Measurements from ENCODE around the gene ZNF558. TPM values are rescaled to one million over a fixed set of nuclear protein-coding genes. Genes with fewer than 3 reads are reported as not detected.
"Not testable (repeated sequence)": the region's sequence is repeated elsewhere in the genome, so short reads cannot be mapped to it uniquely, and the experiment has no call there.

ZNF558 gene
- polyA plus RNA-seq, 1 experiment: 16.9 TPM

- Histone ChIP-seq H3K36me3 (ENCODE audit: control insufficient read depth, insufficient read depth, low read length) (peaks cover 14% of the 10 kb centered on the region), H3K4me3 (ENCODE audit: low read depth, low read length) (no peak overlapping the region)
Measured at GRCh38 chr19:8814176-8814575, 17.9 kb downstream of the ZNF558 start.

GRCh38 chr19:8811315-8812172, 20.6 kb downstream of the ZNF558 start:
- H3K4me3 ChIP-seq (ENCODE audit: low read depth, low read length): no peak overlapping the region
- no peaks in the 10 kb centered on the region for H3K27me3 ChIP-seq (ENCODE audit: control insufficient read depth, insufficient read depth, low read length)
- peaks cover 16% of the 10 kb centered on the region for H3K36me3 ChIP-seq (ENCODE audit: control insufficient read depth, insufficient read depth, low read length)
- ChIA-PET CTCF (no interaction called here), POLR2A (no interaction called here)
- DNase-seq (ENCODE audit: low read depth): no peak
- TF ChIP-seq CTCF (IDR thresholded peaks at IDR 0.05; ENCODE audit: insufficient read depth, low read depth, low read length): no peak

More at GRCh38 chr19:8814176-8814575, 17.9 kb downstream of the ZNF558 start:
- no peaks in the 10 kb centered on the region for H3K27me3 ChIP-seq (ENCODE audit: control insufficient read depth, insufficient read depth, low read length)
- DNase-seq (ENCODE audit: low read depth): no peak
- CTCF ChIA-PET: no interaction called here
- POLR2A ChIA-PET: no interaction called here
- no peak for TF ChIP-seq CTCF (IDR thresholded peaks at IDR 0.05; ENCODE audit: insufficient read depth, low read depth, low read length)

GRCh38 chr19:8806661-8807060, 25.4 kb downstream of the ZNF558 start:
- ChIA-PET CTCF (no interaction called here), POLR2A (no interaction called here)
- no peak for TF ChIP-seq CTCF (IDR thresholded peaks at IDR 0.05; ENCODE audit: insufficient read depth, low read depth, low read length)
- Histone ChIP-seq H3K27me3 (ENCODE audit: control insufficient read depth, insufficient read depth, low read length) (no peaks in the 10 kb centered on the region), H3K36me3 (ENCODE audit: control insufficient read depth, insufficient read depth, low read length) (peaks cover 8% of the 10 kb centered on the region), H3K4me3 (ENCODE audit: low read depth, low read length) (no peak overlapping the region)
- DNase-seq (ENCODE audit: low read depth): no peak

- Histone ChIP-seq H3K27me3 (ENCODE audit: control insufficient read depth, insufficient read depth, low read length) (no peaks in the 10 kb centered on the region), H3K36me3 (ENCODE audit: control insufficient read depth, insufficient read depth, low read length) (no peaks in the 10 kb centered on the region), H3K4me3 (ENCODE audit: low read depth, low read length) (no peak overlapping the region)
- POLR2A ChIA-PET: no interaction called here
- CTCF ChIA-PET: no interaction called here
- no peak for TF ChIP-seq CTCF (IDR thresholded peaks at IDR 0.05; ENCODE audit: insufficient read depth, low read depth, low read length)
- no peak for DNase-seq (ENCODE audit: low read depth)
Measured at GRCh38 chr19:8794823-8795222, 37.3 kb downstream of the ZNF558 start.

- CTCF ChIA-PET; DNase-seq (ENCODE audit: low read depth); H3K36me3 ChIP-seq (ENCODE audit: control insufficient read depth, insufficient read depth, low read length); H3K27me3 ChIP-seq (ENCODE audit: control insufficient read depth, insufficient read depth, low read length); POLR2A ChIA-PET; H3K4me3 ChIP-seq (ENCODE audit: low read depth, low read length): not testable (repeated sequence)
Measured at GRCh38 chr19:8773587-8773986, 58.5 kb downstream of the ZNF558 start.

GRCh38 chr19:8769265-8769664, 62.8 kb downstream of the ZNF558 start:
- H3K4me3 ChIP-seq (ENCODE audit: low read depth, low read length); CTCF ChIA-PET; POLR2A ChIA-PET; H3K36me3 ChIP-seq (ENCODE audit: control insufficient read depth, insufficient read depth, low read length); DNase-seq (ENCODE audit: low read depth); H3K27me3 ChIP-seq (ENCODE audit: control insufficient read depth, insufficient read depth, low read length): not testable (repeated sequence)

GRCh38 chr19:8767257-8767656, 64.8 kb downstream of the ZNF558 start:
- POLR2A ChIA-PET; H3K4me3 ChIP-seq (ENCODE audit: low read depth, low read length); DNase-seq (ENCODE audit: low read depth); H3K36me3 ChIP-seq (ENCODE audit: control insufficient read depth, insufficient read depth, low read length); H3K27me3 ChIP-seq (ENCODE audit: control insufficient read depth, insufficient read depth, low read length); CTCF ChIA-PET: not testable (repeated sequence)

All from BJ (cell line).